Measurements from ENCODE around the gene EIF1.
"Not testable (repeated sequence)": the region's sequence is repeated elsewhere in the genome, so short reads cannot be mapped to it uniquely, and the experiment has no call there.

GRCh38 chr17:41675157-41676057 is 13.3 kb upstream of the EIF1 start:
- not testable (repeated sequence) for TF ChIP-seq EZH2 (IDR thresholded peaks at IDR 0.05; ENCODE audit: borderline replicate concordance); CTCF (IDR thresholded peaks at IDR 0.05; ENCODE audit: poor library complexity); EZH2phosphoT487 (IDR thresholded peaks at IDR 0.05; ENCODE audit: low read depth, severe bottlenecking, unreplicated experiment)
